Fibroblast of skin of left biceps (primary cell): ENCODE measurements around the gene PLCB3.
"Not testable (repeated sequence)": the region's sequence is repeated elsewhere in the genome, so short reads cannot be mapped to it uniquely, and the experiment has no call there.

Experiments used
- DNase-seq, 2 experiments: peaks; one replicate each; pipeline ENCODE4 v3.0.0-alpha.2; 2013; ENCODE audit warnings: low read depth in 2 of 2

Gene PLCB3

GRCh38 chr11:64235437-64236161, 15.7 kb upstream of the PLCB3 start:
- DNase-seq = no peak

- DNase-seq = no peak
Observed at GRCh38 chr11:64237484-64237951, 13.8 kb upstream of the PLCB3 start.

- DNase-seq = no peak
Observed at GRCh38 chr11:64238076-64238475, 13.3 kb upstream of the PLCB3 start.

- DNase-seq = no peak
Observed at GRCh38 chr11:64238999-64239398, 12.3 kb upstream of the PLCB3 start.

GRCh38 chr11:64239662-64240434, 11.5 kb upstream of the PLCB3 start:
- no peak for DNase-seq

GRCh38 chr11:64240435-64241240, 10.7 kb upstream of the PLCB3 start, which contains the start of gene FKBP2:
Gene FKBP2, plus strand, starts transcription at chr11:64241095. Its CDS starts 1,293 bp downstream, at chr11:64242388.
- peak; percentile 91 to 93 for DNase-seq

- peak; percentile 98 to 99 for DNase-seq
Observed at GRCh38 chr11:64241241-64241490, 10.2 kb upstream of the PLCB3 start.

GRCh38 chr11:64241491-64242374, 9.6 kb upstream of the PLCB3 start:
- no peak for DNase-seq

- DNase-seq = no peak
Observed at GRCh38 chr11:64243236-64243854, 8.0 kb upstream of the PLCB3 start.

GRCh38 chr11:64244107-64244506, 7.2 kb upstream of the PLCB3 start:
- no peak for DNase-seq

- no peak for DNase-seq
Observed at GRCh38 chr11:64244966-64245365, 6.4 kb upstream of the PLCB3 start.

- no peak for DNase-seq
Observed at GRCh38 chr11:64245401-64245796, 5.9 kb upstream of the PLCB3 start.

- DNase-seq = peak; percentile 65 to 67
Observed at GRCh38 chr11:64245797-64246620, 5.3 kb upstream of the PLCB3 start.

GRCh38 chr11:64246621-64246870, 4.8 kb upstream of the PLCB3 start:
- not testable (repeated sequence) for DNase-seq

- peak in 1 of 2 experiments; percentile 47 for DNase-seq
Observed at GRCh38 chr11:64246871-64247728, 4.2 kb upstream of the PLCB3 start, which contains the start of gene PPP1R14B. Gene PPP1R14B, minus strand, starts transcription at chr11:64246943. Its CDS starts 270 bp downstream, at chr11:64246673.

- no peak for DNase-seq
Observed at GRCh38 chr11:64247729-64248531, 3.4 kb upstream of the PLCB3 start.

- DNase-seq = no peak
Observed at GRCh38 chr11:64248578-64248977, 2.8 kb upstream of the PLCB3 start.

- DNase-seq = no peak
Observed at GRCh38 chr11:64249038-64249437, 2.3 kb upstream of the PLCB3 start.
